SK-N-SH treated with all-trans-retinoic acid at 6 μM for 48 hours (cell line): Measurements from ENCODE around the gene STK32B.

Source experiments
- ARNTL ChIP-seq: fragments of 450-650 bp; formaldehyde crosslinking; IDR thresholded peaks from 2 replicates; pipeline ENCODE4 v1.5.0; 2020; ENCODE audit warnings: low read depth, mild to moderate bottlenecking, moderate library complexity, borderline replicate concordance
- BACH2 ChIP-seq: fragments of 250-450 bp; sonication (Bioruptor Pico); IDR thresholded peaks from 2 replicates; pipeline ENCODE4 v1.9.0; 2021; ENCODE audit warnings: mild to moderate bottlenecking, borderline replicate concordance
- CREB5 ChIP-seq: fragments of 250-450 bp; sonication (Bioruptor Pico); IDR thresholded peaks from 2 replicates; pipeline ENCODE4 v1.5.1; 2020; ENCODE audit warnings: low read depth, mild to moderate bottlenecking, moderate library complexity
- CSRNP3 ChIP-seq: fragments of 250-450 bp; sonication (Bioruptor Pico); IDR thresholded peaks from 2 replicates; pipeline ENCODE4 v1.5.1; 2021; ENCODE audit warnings: mild to moderate bottlenecking, moderate library complexity
- ISL1 ChIP-seq: fragments of 250-450 bp; sonication (Bioruptor Pico); IDR thresholded peaks from 2 replicates; pipeline ENCODE4 v2.1.2; 2022; ENCODE audit warnings: mild to moderate bottlenecking, moderate library complexity
- PATZ1 ChIP-seq: fragments of 250-450 bp; sonication (Bioruptor Pico); IDR thresholded peaks from 2 replicates; pipeline ENCODE4 v1.8.0; 2020; ENCODE audit warnings: mild to moderate bottlenecking, moderate library complexity, borderline replicate concordance
- RARB ChIP-seq: fragments of 250-450 bp; sonication (Bioruptor Pico); IDR thresholded peaks from 2 replicates; pipeline ENCODE4 v1.8.0; 2021; ENCODE audit warnings: mild to moderate bottlenecking, moderate library complexity
- SNAI2 ChIP-seq: fragments of 250-450 bp; sonication (Bioruptor Pico); IDR thresholded peaks from 2 replicates; pipeline ENCODE4 v1.5.0; 2020; ENCODE audit warnings: mild to moderate bottlenecking, moderate library complexity
- TOX ChIP-seq: fragments of 250-450 bp; sonication (Bioruptor Pico); IDR thresholded peaks from 2 replicates; pipeline ENCODE4 v1.8.0; 2021; ENCODE audit warnings: mild to moderate bottlenecking, moderate library complexity, borderline replicate concordance
- ZC3H10 ChIP-seq: fragments of 250-450 bp; sonication (Bioruptor Pico); IDR thresholded peaks from 2 replicates; pipeline ENCODE4 v1.5.1; 2021; ENCODE audit warnings: mild to moderate bottlenecking, moderate library complexity
- ZFP3 ChIP-seq: fragments of 250-450 bp; sonication (Bioruptor Pico); IDR thresholded peaks from 2 replicates; pipeline ENCODE4 v1.5.0; 2020; ENCODE audit warnings: mild to moderate bottlenecking, moderate library complexity
- ZFP30 ChIP-seq: fragments of 450-650 bp; formaldehyde crosslinking; IDR thresholded peaks from 2 replicates; pipeline ENCODE4 v1.5.0; 2022; ENCODE audit warnings: mild to moderate bottlenecking, moderate library complexity

- no peak for TF ChIP-seq PATZ1 (CRISPR knock-in tag)
- no peak for TF ChIP-seq ARNTL (CRISPR knock-in tag)
- TF ChIP-seq BACH2 (CRISPR knock-in tag) = no peak
- no peak for TF ChIP-seq ISL1
- TF ChIP-seq ZC3H10 = no peak
- TF ChIP-seq ZFP30 (CRISPR knock-in tag) = no peak
- TF ChIP-seq ZFP3 (CRISPR knock-in tag) = no peak
- no peak for TF ChIP-seq CSRNP3 (CRISPR knock-in tag)
- TF ChIP-seq TOX (CRISPR knock-in tag) = no peak
- TF ChIP-seq RARB = no peak
- TF ChIP-seq CREB5 (CRISPR knock-in tag) = no peak
- TF ChIP-seq SNAI2 (CRISPR knock-in tag) = no peak
Observed at GRCh38 chr4:5447755-5448154, 396.5 kb downstream of the STK32B start.
